H9 (cell line): ENCODE results near the gene CAPN5. TPM values are rescaled to one million over a fixed set of nuclear protein-coding genes. Genes with fewer than 3 reads are reported as not detected.

Experiments used
- DNase-seq: peaks from one replicate; pipeline ENCODE4 v3.0.0-alpha.2; 2017
- H2AFZ ChIP-seq: one replicate; pipeline ENCODE4 v1.6.1; 2013; ENCODE audit warnings: mild to moderate bottlenecking, low read length, control low read depth, moderate library complexity
- H2AK5ac ChIP-seq: 2 replicates; pipeline ENCODE4 v1.6.1; 2013; ENCODE audit warnings: low read length, control low read depth, mixed read lengths; ENCODE audit not compliant: insufficient read length
- H2BK120ac ChIP-seq: one replicate; pipeline ENCODE4 v1.6.1; 2013; ENCODE audit warnings: low read depth, mild to moderate bottlenecking, low read length, control low read depth, inconsistent platforms; ENCODE audit not compliant: poor library complexity, severe bottlenecking
- H2BK12ac ChIP-seq: 2 replicates; pipeline ENCODE4 v1.6.1; 2013; ENCODE audit warnings: low read length, control low read depth, mixed read lengths, low read depth; ENCODE audit not compliant: insufficient read length
- H2BK15ac ChIP-seq: 2 replicates; pipeline ENCODE4 v1.6.1; 2013; ENCODE audit warnings: low read depth, low read length, control low read depth
- H2BK20ac ChIP-seq: one replicate; pipeline ENCODE4 v1.6.1; 2013; ENCODE audit warnings: low read depth, mild to moderate bottlenecking, low read length, control low read depth, inconsistent platforms; ENCODE audit not compliant: poor library complexity, severe bottlenecking
- H2BK5ac ChIP-seq: 2 replicates; pipeline ENCODE4 v1.6.1; 2013; ENCODE audit warnings: low read length, control low read depth, mixed read lengths; ENCODE audit not compliant: insufficient read length
- H3K14ac ChIP-seq: 2 replicates; pipeline ENCODE4 v1.6.1; 2013; ENCODE audit warnings: low read length, control low read depth; ENCODE audit not compliant: insufficient read depth
- H3K18ac ChIP-seq: 2 replicates; pipeline ENCODE4 v1.6.1; 2013; ENCODE audit warnings: low read depth, mild to moderate bottlenecking, mixed read lengths, low read length, control low read depth; ENCODE audit not compliant: insufficient read length
- H3K23ac ChIP-seq: 2 replicates; pipeline ENCODE4 v1.6.1; 2013; ENCODE audit warnings: low read length, control low read depth, mixed read lengths, low read depth; ENCODE audit not compliant: insufficient read length
- H3K23me2 ChIP-seq: 2 replicates; pipeline ENCODE4 v1.6.1; 2013; ENCODE audit warnings: low read depth, mild to moderate bottlenecking, mixed read lengths, low read length, control low read depth; ENCODE audit not compliant: insufficient read length, poor library complexity, severe bottlenecking
- H3K27ac ChIP-seq: 2 replicates; pipeline ENCODE4 v1.5.1; 2013; ENCODE audit warnings: low read length, control low read depth, mixed read lengths, low read depth; ENCODE audit not compliant: insufficient read length
- H3K27me3 ChIP-seq: 2 replicates; pipeline ENCODE4 v1.6.1; 2013; ENCODE audit warnings: low read length, control low read depth, inconsistent platforms; ENCODE audit not compliant: insufficient read depth
- H3K4ac ChIP-seq: 2 replicates; pipeline ENCODE4 v1.6.1; 2013; ENCODE audit warnings: low read depth, mild to moderate bottlenecking, control low read depth, inconsistent platforms, low read length, moderate library complexity
- H3K4me1 ChIP-seq: 2 replicates; pipeline ENCODE4 v1.6.1; 2013; ENCODE audit warnings: low read length, control low read depth, inconsistent platforms; ENCODE audit not compliant: insufficient read depth
- H3K4me2 ChIP-seq: 2 replicates; pipeline ENCODE4 v1.6.1; 2013; ENCODE audit warnings: low read length, control low read depth, mixed read lengths; ENCODE audit not compliant: insufficient read length, insufficient read depth
- H3K56ac ChIP-seq: 2 replicates; pipeline ENCODE4 v1.6.1; 2013; ENCODE audit warnings: low read depth, mild to moderate bottlenecking, mixed read lengths, low read length, control low read depth; ENCODE audit not compliant: insufficient read length
- H3K79me1 ChIP-seq: 2 replicates; pipeline ENCODE4 v1.6.1; 2013; ENCODE audit warnings: low read depth, mild to moderate bottlenecking, moderate library complexity, low read length, control low read depth, inconsistent platforms; ENCODE audit not compliant: insufficient read depth, poor library complexity, severe bottlenecking
- H3K79me2 ChIP-seq: 2 replicates; pipeline ENCODE4 v1.6.1; 2013; ENCODE audit warnings: low read length, control low read depth, inconsistent platforms; ENCODE audit not compliant: insufficient read depth
- H3K9ac ChIP-seq: 2 replicates; pipeline ENCODE4 v1.6.1; 2013; ENCODE audit warnings: low read length, control low read depth, mixed read lengths; ENCODE audit not compliant: insufficient read length; ENCODE audit errors: extremely low read depth
- H3K9me3 ChIP-seq: one replicate; pipeline ENCODE4 v1.6.1; 2013; ENCODE audit warnings: low read depth, low read length, inconsistent platforms; ENCODE audit not compliant: control insufficient read depth
- H3T11ph ChIP-seq: one replicate; pipeline ENCODE4 v1.6.1; 2013; ENCODE audit warnings: mild to moderate bottlenecking, low read length, control low read depth, inconsistent platforms
- H4K20me1 ChIP-seq: one replicate; pipeline ENCODE4 v1.6.1; 2013; ENCODE audit not compliant: control insufficient read depth, insufficient read length, insufficient read depth
- H4K5ac ChIP-seq: 2 replicates; pipeline ENCODE4 v1.6.1; 2013; ENCODE audit warnings: low read depth, mild to moderate bottlenecking, mixed read lengths, low read length, control low read depth; ENCODE audit not compliant: insufficient read length
- H4K8ac ChIP-seq: replicated peaks from 2 replicates; pipeline ENCODE4 v1.6.1; 2013; ENCODE audit warnings: low read length, control low read depth, mixed read lengths, low read depth; ENCODE audit not compliant: insufficient read length
- H4K91ac ChIP-seq: 2 replicates; pipeline ENCODE4 v1.6.1; 2013; ENCODE audit warnings: low read depth, mild to moderate bottlenecking, moderate library complexity, mixed read lengths, low read length, control low read depth; ENCODE audit not compliant: insufficient read length
- H3K27ac Mint-ChIP-seq, 3 experiments: 2 replicates in 2 of 3; 3 replicates in 1 of 3; pipeline ENCODE4 v1.8.0; 2020 to 2021; ENCODE audit warnings: mixed read lengths in 3 of 3, mild to moderate bottlenecking in 1 of 3, moderate library complexity in 1 of 3
- H3K27me3 Mint-ChIP-seq: 2 replicates; pipeline ENCODE4 v1.8.0; 2021; ENCODE audit warnings: low read depth, mild to moderate bottlenecking, moderate library complexity, mixed read lengths
- H3K36me3 Mint-ChIP-seq, 3 experiments: 2 replicates in 2 of 3; 3 replicates in 1 of 3; pipeline ENCODE4 v1.8.0; 2020 to 2021; ENCODE audit warnings: low read depth in 3 of 3, mixed read lengths in 3 of 3; ENCODE audit not compliant: insufficient read depth in 1 of 3
- H3K4me1 Mint-ChIP-seq, 2 experiments: 2 replicates each; pipeline ENCODE4 v1.8.0; 2020; ENCODE audit warnings: mixed read lengths in 2 of 2
- H3K4me3 Mint-ChIP-seq, 2 experiments: 2 replicates in 1 of 2; 3 replicates in 1 of 2; pipeline ENCODE4 v1.8.0; 2020 to 2021; ENCODE audit warnings: mild to moderate bottlenecking in 2 of 2, mixed read lengths in 2 of 2, moderate library complexity in 1 of 2
- H3K9me3 Mint-ChIP-seq, 2 experiments: 2 replicates in 1 of 2; 3 replicates in 1 of 2; pipeline ENCODE4 v1.8.0; 2020; ENCODE audit warnings: mild to moderate bottlenecking in 2 of 2, mixed read lengths in 2 of 2, moderate library complexity in 1 of 2
- WGBS: extraction: QIAGEN DNeasy Blood & Tissue Kit; methylation state at CpG from one replicate; pipeline ENCODE4 v1.1.7; 2013; ENCODE audit warnings: missing lambda C conversion rate, low lambda C conversion rate, mixed read lengths; ENCODE audit not compliant: insufficient read length; ENCODE audit errors: extremely low coverage; 5-methylcytosine and 5-hydroxymethylcytosine counted together
- total RNA-seq: library from RNA; stranded (reverse); gene quantifications from 2 replicates; pipeline ENCODE4 v1.2.1, GENCODE V29; 2021
- TF ChIP-seq, protein P1 (sequence below): fragments of 200-600 bp; sonication (generic); conservative IDR thresholded peaks from 3 replicates; pipeline ENCODE4 v1.8.0; 2021; ENCODE audit warnings: antibody characterized with exemption, mild to moderate bottlenecking

Gene CAPN5
- total RNA-seq, 1 experiment from 2014 or later, result 16.7 TPM

DNA sequence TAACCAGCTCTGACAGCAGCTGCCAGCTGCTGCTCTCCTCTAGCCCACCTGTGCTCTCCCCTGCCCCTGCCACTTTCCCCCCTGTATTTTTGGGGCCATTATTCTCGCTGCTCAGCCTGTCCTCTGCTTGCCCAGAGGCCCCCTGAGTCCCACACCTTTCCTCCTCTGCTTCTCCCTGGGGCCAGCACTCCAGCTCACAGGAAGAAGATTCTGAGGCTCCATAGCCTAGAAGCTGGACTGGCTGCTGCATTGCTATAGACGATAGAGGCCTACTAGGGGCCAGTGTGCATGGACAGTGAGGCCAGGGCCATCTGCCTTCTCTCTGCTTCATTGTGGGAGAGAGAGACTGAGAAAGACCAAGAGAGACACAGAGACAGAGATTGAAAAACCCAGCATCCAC is 36.5 kb downstream of the CAPN5 start:
- Histone ChIP-seq H3K79me2 (no peaks in the 10 kb centered on the region), H4K20me1 (no peaks in the 10 kb centered on the region), H3K14ac (no peak overlapping the region), H2BK15ac (no peak overlapping the region), H3K18ac (no peak overlapping the region), H2AK5ac (no peak overlapping the region), H3T11ph (no peak overlapping the region), H3K27ac (no peak overlapping the region), H4K8ac (no peak overlapping the region), H2BK20ac (no peak overlapping the region), H3K23me2 (no peaks in the 10 kb centered on the region), H3K27me3 (no peaks in the 10 kb centered on the region), H4K5ac (no peak overlapping the region), H3K4me1 (no peaks in the 10 kb centered on the region), H2BK5ac (no peak overlapping the region), H3K56ac (no peak overlapping the region), H3K9ac (no peak overlapping the region), H4K91ac (no peak overlapping the region), H2BK120ac (no peak overlapping the region), H3K9me3 (no peaks in the 10 kb centered on the region), H3K4ac (no peak overlapping the region), H3K23ac (no peak overlapping the region), H3K4me2 (no peak overlapping the region), H2AFZ (no peak overlapping the region), H3K79me1 (no peaks in the 10 kb centered on the region), H2BK12ac (no peak overlapping the region)
- H3K36me3 Mint-ChIP-seq, result peaks cover 4 to 15% (median 10%) of the 10 kb centered on the region in 3 experiments; a peak in 5 of 7 replicates
- TF ChIP-seq, protein P1, sequence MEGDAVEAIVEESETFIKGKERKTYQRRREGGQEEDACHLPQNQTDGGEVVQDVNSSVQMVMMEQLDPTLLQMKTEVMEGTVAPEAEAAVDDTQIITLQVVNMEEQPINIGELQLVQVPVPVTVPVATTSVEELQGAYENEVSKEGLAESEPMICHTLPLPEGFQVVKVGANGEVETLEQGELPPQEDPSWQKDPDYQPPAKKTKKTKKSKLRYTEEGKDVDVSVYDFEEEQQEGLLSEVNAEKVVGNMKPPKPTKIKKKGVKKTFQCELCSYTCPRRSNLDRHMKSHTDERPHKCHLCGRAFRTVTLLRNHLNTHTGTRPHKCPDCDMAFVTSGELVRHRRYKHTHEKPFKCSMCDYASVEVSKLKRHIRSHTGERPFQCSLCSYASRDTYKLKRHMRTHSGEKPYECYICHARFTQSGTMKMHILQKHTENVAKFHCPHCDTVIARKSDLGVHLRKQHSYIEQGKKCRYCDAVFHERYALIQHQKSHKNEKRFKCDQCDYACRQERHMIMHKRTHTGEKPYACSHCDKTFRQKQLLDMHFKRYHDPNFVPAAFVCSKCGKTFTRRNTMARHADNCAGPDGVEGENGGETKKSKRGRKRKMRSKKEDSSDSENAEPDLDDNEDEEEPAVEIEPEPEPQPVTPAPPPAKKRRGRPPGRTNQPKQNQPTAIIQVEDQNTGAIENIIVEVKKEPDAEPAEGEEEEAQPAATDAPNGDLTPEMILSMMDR, result no peak
- H3K4me1 Mint-ChIP-seq, result no peaks in the 10 kb centered on the region
- H3K4me3 Mint-ChIP-seq, result no peak overlapping the region
- H3K9me3 Mint-ChIP-seq, result peaks cover 4 to 5% of the 10 kb centered on the region in 2 experiments; a peak in 4 of 5 replicates
- no peak for DNase-seq
- WGBS, result no CpG with 5 or more reads among the region's 2 CpGs
- peak overlapping the region in 2 of 3 experiments; percentile 30 to 46; a peak in 2 of 7 replicates for H3K27ac Mint-ChIP-seq
- H3K27me3 Mint-ChIP-seq, result peaks cover 2% of the 10 kb centered on the region; the same call in 1 of the 2 replicates
